Measurements from ENCODE around the gene EXOC6.

The EXOC6 gene

GRCh38 chr10:93066544-93066913 is 218.2 kb downstream of the EXOC6 start:
- H3K27ac ChIP-seq (ENCODE audit: extremely low read depth, low read depth, low read length): no peak overlapping the region
- no peaks in the 10 kb centered on the region for H3K4me1 ChIP-seq (ENCODE audit: control insufficient read depth, insufficient read depth, low read length)
- H3K4me3 ChIP-seq (ENCODE audit: low read depth, low read length): no peak overlapping the region
- CTCF ChIA-PET: no interaction called here
- TF ChIP-seq GLI2 (tag by site-specific recombination; IDR thresholded peaks at IDR 0.05; ENCODE audit: borderline replicate concordance, low read depth) (no peak), ZNF670 (tag by site-specific recombination; IDR thresholded peaks at IDR 0.05; ENCODE audit: low read depth) (no peak), ZNF311 (tag by site-specific recombination; IDR thresholded peaks at IDR 0.05; ENCODE audit: borderline replicate concordance) (no peak), ZBTB17 (tag by site-specific recombination; IDR thresholded peaks at IDR 0.05) (no peak), ZNF274 (IDR thresholded peaks at IDR 0.05; ENCODE audit: low read length) (no peak), ZNF274 (tag by site-specific recombination; IDR thresholded peaks at IDR 0.05; ENCODE audit: borderline replicate concordance) (no peak), BCL11B (tag by site-specific recombination; IDR thresholded peaks at IDR 0.05; ENCODE audit: low read depth) (no peak), ZNF707 (tag by site-specific recombination; IDR thresholded peaks at IDR 0.05) (no peak), ZNF10 (tag by site-specific recombination; IDR thresholded peaks at IDR 0.05) (no peak), KLF16 (tag by site-specific recombination; IDR thresholded peaks at IDR 0.05) (no peak), ZNF549 (tag by site-specific recombination; IDR thresholded peaks at IDR 0.05) (no peak), ZNF677 (tag by site-specific recombination; IDR thresholded peaks at IDR 0.05) (no peak), ZNF398 (tag by site-specific recombination; IDR thresholded peaks at IDR 0.05) (no peak), ZFP41 (tag by site-specific recombination; IDR thresholded peaks at IDR 0.05; ENCODE audit: borderline replicate concordance) (no peak), AEBP2 (tag by site-specific recombination; IDR thresholded peaks at IDR 0.05; ENCODE audit: borderline replicate concordance) (no peak), ZNF426 (tag by site-specific recombination; IDR thresholded peaks at IDR 0.05) (no peak), ZFP69B (tag by site-specific recombination; IDR thresholded peaks at IDR 0.05) (no peak), ZBTB21 (tag by site-specific recombination; IDR thresholded peaks at IDR 0.05) (no peak), ZNF37A (tag by site-specific recombination; IDR thresholded peaks at IDR 0.05) (no peak), ZIC2 (tag by site-specific recombination; IDR thresholded peaks at IDR 0.05) (no peak)
- TF ChIP-seq, protein P1, sequence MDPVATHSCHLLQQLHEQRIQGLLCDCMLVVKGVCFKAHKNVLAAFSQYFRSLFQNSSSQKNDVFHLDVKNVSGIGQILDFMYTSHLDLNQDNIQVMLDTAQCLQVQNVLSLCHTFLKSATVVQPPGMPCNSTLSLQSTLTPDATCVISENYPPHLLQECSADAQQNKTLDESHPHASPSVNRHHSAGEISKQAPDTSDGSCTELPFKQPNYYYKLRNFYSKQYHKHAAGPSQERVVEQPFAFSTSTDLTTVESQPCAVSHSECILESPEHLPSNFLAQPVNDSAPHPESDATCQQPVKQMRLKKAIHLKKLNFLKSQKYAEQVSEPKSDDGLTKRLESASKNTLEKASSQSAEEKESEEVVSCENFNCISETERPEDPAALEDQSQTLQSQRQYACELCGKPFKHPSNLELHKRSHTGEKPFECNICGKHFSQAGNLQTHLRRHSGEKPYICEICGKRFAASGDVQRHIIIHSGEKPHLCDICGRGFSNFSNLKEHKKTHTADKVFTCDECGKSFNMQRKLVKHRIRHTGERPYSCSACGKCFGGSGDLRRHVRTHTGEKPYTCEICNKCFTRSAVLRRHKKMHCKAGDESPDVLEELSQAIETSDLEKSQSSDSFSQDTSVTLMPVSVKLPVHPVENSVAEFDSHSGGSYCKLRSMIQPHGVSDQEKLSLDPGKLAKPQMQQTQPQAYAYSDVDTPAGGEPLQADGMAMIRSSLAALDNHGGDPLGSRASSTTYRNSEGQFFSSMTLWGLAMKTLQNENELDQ (tag by site-specific recombination; IDR thresholded peaks at IDR 0.05; ENCODE audit: low read depth): no peak
- H3K9me3 ChIP-seq (ENCODE audit: control insufficient read depth, insufficient read depth, low read depth, low read length): no peaks in the 10 kb centered on the region
- POLR2A ChIA-PET: no interaction called here
- H3K36me3 ChIP-seq (ENCODE audit: control insufficient read depth in 2 of 2, insufficient read depth in 1 of 2, low read length in 2 of 2): peaks cover 0 to 10% of the 10 kb centered on the region in 2 experiments; a peak in 1 of 3 replicates

All from HEK293 (cell line).